ENCODE data around the gene TNFAIP2.

DNA sequence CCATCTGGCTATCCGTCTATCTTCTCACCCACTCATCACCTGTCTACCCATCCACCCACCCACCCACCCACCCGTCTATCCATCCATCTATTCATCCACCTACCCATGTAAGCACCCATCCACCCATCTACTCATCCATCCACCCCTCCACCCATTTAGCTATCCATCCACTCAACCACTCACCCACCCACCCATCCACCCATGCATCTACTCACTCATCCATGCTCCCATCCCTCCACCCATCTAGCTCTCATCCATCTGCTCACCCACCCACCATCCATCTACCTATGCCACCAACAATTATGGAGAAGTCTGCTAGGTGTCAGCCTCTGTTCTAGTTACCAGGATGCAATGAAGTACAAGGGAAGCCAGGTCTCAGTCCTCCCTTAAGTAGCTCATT, 11.1 kb downstream of the TNFAIP2 start:
- TF ChIP-seq, protein P1, sequence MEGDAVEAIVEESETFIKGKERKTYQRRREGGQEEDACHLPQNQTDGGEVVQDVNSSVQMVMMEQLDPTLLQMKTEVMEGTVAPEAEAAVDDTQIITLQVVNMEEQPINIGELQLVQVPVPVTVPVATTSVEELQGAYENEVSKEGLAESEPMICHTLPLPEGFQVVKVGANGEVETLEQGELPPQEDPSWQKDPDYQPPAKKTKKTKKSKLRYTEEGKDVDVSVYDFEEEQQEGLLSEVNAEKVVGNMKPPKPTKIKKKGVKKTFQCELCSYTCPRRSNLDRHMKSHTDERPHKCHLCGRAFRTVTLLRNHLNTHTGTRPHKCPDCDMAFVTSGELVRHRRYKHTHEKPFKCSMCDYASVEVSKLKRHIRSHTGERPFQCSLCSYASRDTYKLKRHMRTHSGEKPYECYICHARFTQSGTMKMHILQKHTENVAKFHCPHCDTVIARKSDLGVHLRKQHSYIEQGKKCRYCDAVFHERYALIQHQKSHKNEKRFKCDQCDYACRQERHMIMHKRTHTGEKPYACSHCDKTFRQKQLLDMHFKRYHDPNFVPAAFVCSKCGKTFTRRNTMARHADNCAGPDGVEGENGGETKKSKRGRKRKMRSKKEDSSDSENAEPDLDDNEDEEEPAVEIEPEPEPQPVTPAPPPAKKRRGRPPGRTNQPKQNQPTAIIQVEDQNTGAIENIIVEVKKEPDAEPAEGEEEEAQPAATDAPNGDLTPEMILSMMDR (IDR thresholded peaks at IDR 0.05; ENCODE audit: poor library complexity, severe bottlenecking), result no peak
- TF ChIP-seq POLR2AphosphoS5 (IDR thresholded peaks at IDR 0.05), result no peak
- no peak for TF ChIP-seq EZH2 (IDR thresholded peaks at IDR 0.05; ENCODE audit: borderline replicate concordance, insufficient read depth, low read length, poor library complexity, severe bottlenecking)
- TF ChIP-seq, protein P2, sequence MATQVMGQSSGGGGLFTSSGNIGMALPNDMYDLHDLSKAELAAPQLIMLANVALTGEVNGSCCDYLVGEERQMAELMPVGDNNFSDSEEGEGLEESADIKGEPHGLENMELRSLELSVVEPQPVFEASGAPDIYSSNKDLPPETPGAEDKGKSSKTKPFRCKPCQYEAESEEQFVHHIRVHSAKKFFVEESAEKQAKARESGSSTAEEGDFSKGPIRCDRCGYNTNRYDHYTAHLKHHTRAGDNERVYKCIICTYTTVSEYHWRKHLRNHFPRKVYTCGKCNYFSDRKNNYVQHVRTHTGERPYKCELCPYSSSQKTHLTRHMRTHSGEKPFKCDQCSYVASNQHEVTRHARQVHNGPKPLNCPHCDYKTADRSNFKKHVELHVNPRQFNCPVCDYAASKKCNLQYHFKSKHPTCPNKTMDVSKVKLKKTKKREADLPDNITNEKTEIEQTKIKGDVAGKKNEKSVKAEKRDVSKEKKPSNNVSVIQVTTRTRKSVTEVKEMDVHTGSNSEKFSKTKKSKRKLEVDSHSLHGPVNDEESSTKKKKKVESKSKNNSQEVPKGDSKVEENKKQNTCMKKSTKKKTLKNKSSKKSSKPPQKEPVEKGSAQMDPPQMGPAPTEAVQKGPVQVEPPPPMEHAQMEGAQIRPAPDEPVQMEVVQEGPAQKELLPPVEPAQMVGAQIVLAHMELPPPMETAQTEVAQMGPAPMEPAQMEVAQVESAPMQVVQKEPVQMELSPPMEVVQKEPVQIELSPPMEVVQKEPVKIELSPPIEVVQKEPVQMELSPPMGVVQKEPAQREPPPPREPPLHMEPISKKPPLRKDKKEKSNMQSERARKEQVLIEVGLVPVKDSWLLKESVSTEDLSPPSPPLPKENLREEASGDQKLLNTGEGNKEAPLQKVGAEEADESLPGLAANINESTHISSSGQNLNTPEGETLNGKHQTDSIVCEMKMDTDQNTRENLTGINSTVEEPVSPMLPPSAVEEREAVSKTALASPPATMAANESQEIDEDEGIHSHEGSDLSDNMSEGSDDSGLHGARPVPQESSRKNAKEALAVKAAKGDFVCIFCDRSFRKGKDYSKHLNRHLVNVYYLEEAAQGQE (IDR thresholded peaks at IDR 0.05; ENCODE audit: borderline replicate concordance), result no peak
